PFSK-1 (cell line): ENCODE data around the gene CD52.

ENCODE experiments used
- POLR2AphosphoS5 ChIP-seq: IDR thresholded peaks from 2 replicates; pipeline ENCODE4 v1.6.1; 2012; ENCODE audit warnings: low read depth, mild to moderate bottlenecking, control low read depth, low read length, moderate library complexity
- TAF1 ChIP-seq: IDR thresholded peaks from 2 replicates; pipeline ENCODE4 v1.6.1; 2012; ENCODE audit warnings: low read length, control low read depth, borderline replicate concordance; ENCODE audit not compliant: insufficient read depth

DNA sequence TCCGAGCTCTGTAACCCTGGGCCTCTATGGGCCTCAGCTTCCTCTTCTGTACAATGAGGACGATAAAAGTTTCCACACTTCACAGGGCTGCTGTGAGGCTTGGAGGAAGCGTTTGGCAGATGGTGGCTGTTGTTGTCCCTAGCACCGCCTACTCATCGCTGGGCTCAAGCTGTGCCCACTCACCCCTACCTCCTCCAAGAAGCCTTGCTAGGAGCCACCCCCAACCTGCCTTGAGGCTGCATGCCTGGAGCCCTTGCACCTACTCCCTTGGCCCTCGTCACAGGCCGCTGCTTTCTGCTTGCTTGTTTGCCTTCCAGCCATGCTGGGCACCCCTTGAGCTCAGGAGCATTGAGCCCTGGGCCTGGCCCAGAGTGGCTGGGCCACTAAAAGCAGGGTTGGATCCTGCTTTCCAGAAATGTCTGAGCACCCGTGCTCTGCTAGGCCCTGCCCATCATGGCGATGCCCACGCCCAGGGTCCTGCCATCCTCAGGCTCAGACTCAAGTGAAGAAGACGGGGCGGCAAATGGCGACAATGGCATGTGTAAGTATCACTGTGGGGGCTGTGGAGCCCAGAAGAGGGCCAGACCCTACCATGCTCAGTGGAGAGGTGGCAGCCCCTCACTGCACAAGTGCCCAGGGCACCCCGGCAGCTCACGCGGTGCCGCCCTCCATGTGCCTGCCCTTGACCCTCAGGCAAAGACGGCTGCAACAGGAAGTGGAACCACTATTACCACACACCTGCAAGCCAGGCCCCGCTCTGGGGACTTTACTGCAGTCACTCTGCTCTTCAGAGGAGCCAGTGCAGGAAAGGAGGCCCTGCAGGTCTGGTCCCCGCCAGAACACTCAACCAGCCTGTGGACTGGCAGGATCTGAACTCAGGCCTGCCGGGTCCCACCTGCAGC, 28.3 kb upstream of the CD52 start:
- no peak for TF ChIP-seq POLR2AphosphoS5
- no peak for TF ChIP-seq TAF1
